Activated CD4-positive, alpha-beta T cell treated with anti-CD3 and anti-CD28 coated beads, Interleukin-2, amount 50 U/mL, for 4 hours (primary cell): ENCODE data around the gene MPPED1.

Experiments used
- DNase-seq, 2 experiments: peaks; one replicate each; pipeline ENCODE4 v3.0.0-alpha.2; 2020

Gene MPPED1

GRCh38 chr22:43529934-43530333 is 118.1 kb downstream of the MPPED1 start:
- no peak for DNase-seq

- DNase-seq: no peak
These were observed 118.8 kb downstream of the MPPED1 start for GRCh38 chr22:43530349-43531201.

- DNase-seq: no peak
These were observed 119.8 kb downstream of the MPPED1 start for GRCh38 chr22:43531651-43532050.

- no peak for DNase-seq
These were observed 120.7 kb downstream of the MPPED1 start for GRCh38 chr22:43532301-43533155.

- DNase-seq: no peak
These were observed 121.3 kb downstream of the MPPED1 start for GRCh38 chr22:43533156-43533530.

GRCh38 chr22:43533656-43534428 is 122.0 kb downstream of the MPPED1 start:
- no peak for DNase-seq

- DNase-seq: no peak
These were observed 123.1 kb downstream of the MPPED1 start for GRCh38 chr22:43534916-43535315.

- DNase-seq: no peak
These were observed 123.5 kb downstream of the MPPED1 start for GRCh38 chr22:43535336-43535735.

GRCh38 chr22:43535741-43536140 is 123.9 kb downstream of the MPPED1 start:
- DNase-seq: no peak

GRCh38 chr22:43537019-43537585 is 125.3 kb downstream of the MPPED1 start:
- no peak for DNase-seq

GRCh38 chr22:43539572-43540528 is 128.0 kb downstream of the MPPED1 start:
- no peak for DNase-seq

GRCh38 chr22:43540529-43540923 is 128.7 kb downstream of the MPPED1 start:
- no peak for DNase-seq

GRCh38 chr22:43541022-43541421 is 129.2 kb downstream of the MPPED1 start:
- no peak for DNase-seq

GRCh38 chr22:43541462-43542407 is 129.9 kb downstream of the MPPED1 start:
- DNase-seq: no peak

GRCh38 chr22:43542681-43543521 is 131.1 kb downstream of the MPPED1 start:
- no peak for DNase-seq

GRCh38 chr22:43543522-43544288 is 131.9 kb downstream of the MPPED1 start:
- DNase-seq: no peak

- DNase-seq: no peak
These were observed 132.5 kb downstream of the MPPED1 start for GRCh38 chr22:43544289-43544673.

- no peak for DNase-seq
These were observed 134.4 kb downstream of the MPPED1 start for GRCh38 chr22:43546186-43546585.
